ENCODE measurements around the gene SNTG2. TPM values are rescaled to one million over a fixed set of nuclear protein-coding genes. Genes with fewer than 3 reads are reported as not detected.

Gene SNTG2
- total and polyA plus RNA-seq, 10 of the 15 experiments (the other 5 are each of a cell fraction or from before 2014, with no cell fraction given): not detected

DNA sequence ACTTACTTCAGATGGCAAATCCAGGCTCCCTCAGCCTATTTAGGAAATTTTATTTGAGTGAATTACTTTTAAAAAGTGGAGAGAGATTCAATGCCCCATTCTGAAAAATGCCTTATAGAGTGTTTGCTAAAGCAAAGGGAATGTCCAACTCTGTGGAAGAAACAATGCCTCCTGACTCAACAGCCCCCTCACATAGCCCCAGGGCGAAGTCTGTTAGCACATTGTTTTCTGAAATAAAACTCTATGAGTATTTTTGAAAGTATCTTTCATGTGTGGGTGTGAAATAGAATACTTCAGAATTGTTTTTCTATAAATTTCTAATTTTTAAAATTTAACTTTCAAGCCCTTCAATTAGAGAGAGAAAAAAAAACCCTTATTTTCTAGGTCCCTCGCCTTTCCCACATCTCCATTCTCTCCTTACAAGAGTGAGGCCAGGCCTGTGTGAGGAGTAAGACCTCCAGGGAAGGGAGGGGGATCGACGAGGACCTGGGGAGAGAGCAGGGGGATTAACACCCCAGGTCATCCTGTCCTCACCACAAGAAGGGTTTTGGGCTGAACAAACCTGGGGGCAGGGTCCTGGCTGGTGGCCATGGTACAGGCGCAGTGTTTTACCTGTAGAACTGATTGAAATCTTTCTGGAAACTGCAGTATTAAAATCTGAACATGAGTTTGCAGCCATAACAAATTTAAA, 141.4 kb downstream of the SNTG2 start:
- ATAC-seq (no peak), FAIRE-seq (no peak), DNase-seq (ENCODE audit: low read depth, low spot score) (no peak)
- WGBS (ENCODE audit: insufficient coverage, insufficient replicate concordance, low lambda C conversion rate, missing lambda C conversion rate): 0% methylated on average over 5 of the region's 5 CpGs
- TF ChIP-seq NFYA (IDR thresholded peaks at IDR 0.05; ENCODE audit: borderline replicate concordance, low read depth, low read length) (no peak), STAT1 (conservative IDR thresholded peaks at IDR 0.05) (no peak), DPF2 (IDR thresholded peaks at IDR 0.05) (no peak), CREB1 (IDR thresholded peaks at IDR 0.05; ENCODE audit: low read depth) (no peak), ZBTB4 (CRISPR knock-in tag; IDR thresholded peaks at IDR 0.05) (no peak), TCF7 (IDR thresholded peaks at IDR 0.05; ENCODE audit: borderline replicate concordance) (no peak), RELA (IDR thresholded peaks at IDR 0.05; ENCODE audit: borderline replicate concordance, partially characterized antibody) (no peak), JUND (IDR thresholded peaks at IDR 0.05; ENCODE audit: low read depth, low read length) (no peak), KDM1A (IDR thresholded peaks at IDR 0.05; ENCODE audit: borderline replicate concordance) (no peak), IKZF1 (conservative IDR thresholded peaks at IDR 0.05) (no peak), CHD2 (IDR thresholded peaks at IDR 0.05; ENCODE audit: borderline replicate concordance, low read depth, low read length) (no peak), MEF2A (IDR thresholded peaks at IDR 0.05; ENCODE audit: insufficient read depth, low read depth, low read length) (no peak), ZNF622 (IDR thresholded peaks at IDR 0.05) (no peak), CTCF (IDR thresholded peaks at IDR 0.05 in 2 of 3, conservative IDR thresholded peaks at IDR 0.05 in 1 of 3; ENCODE audit: control insufficient read depth in 2 of 3, extremely low read depth in 1 of 3, insufficient read depth in 1 of 3, low read depth in 3 of 3, low read length in 3 of 3) (no peak), ESRRA (IDR thresholded peaks at IDR 0.05; ENCODE audit: low read length) (no peak), RAD21 (IDR thresholded peaks at IDR 0.05; ENCODE audit: insufficient read depth, low read depth, low read length) (no peak), FOS (IDR thresholded peaks at IDR 0.05; ENCODE audit: borderline replicate concordance, extremely low read depth, insufficient read length) (no peak), BACH1 (IDR thresholded peaks at IDR 0.05; ENCODE audit: borderline replicate concordance) (no peak), YY1 (IDR thresholded peaks at IDR 0.05; ENCODE audit: low read depth, low read length) (no peak)
- TF ChIP-seq, protein P1, sequence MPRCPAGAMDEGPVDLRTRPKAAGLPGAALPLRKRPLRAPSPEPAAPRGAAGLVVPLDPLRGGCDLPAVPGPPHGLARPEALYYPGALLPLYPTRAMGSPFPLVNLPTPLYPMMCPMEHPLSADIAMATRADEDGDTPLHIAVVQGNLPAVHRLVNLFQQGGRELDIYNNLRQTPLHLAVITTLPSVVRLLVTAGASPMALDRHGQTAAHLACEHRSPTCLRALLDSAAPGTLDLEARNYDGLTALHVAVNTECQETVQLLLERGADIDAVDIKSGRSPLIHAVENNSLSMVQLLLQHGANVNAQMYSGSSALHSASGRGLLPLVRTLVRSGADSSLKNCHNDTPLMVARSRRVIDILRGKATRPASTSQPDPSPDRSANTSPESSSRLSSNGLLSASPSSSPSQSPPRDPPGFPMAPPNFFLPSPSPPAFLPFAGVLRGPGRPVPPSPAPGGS (IDR thresholded peaks at IDR 0.05; ENCODE audit: borderline replicate concordance, insufficient read depth, low read depth, low read length, poor library complexity, severe bottlenecking): no peak
- RAD21 ChIA-PET (ENCODE audit: unreplicated experiment): no interaction called here
- H3K9me3 ChIP-seq (replicated peaks; ENCODE audit: control insufficient read depth, insufficient read depth, low read length): no peaks in the 10 kb centered on the region
- SMC1A ChIA-PET (ENCODE audit: uncharacterized antibody, unreplicated experiment): no interaction called here
- no peaks in the 10 kb centered on the region for H3K27me3 ChIP-seq (replicated peaks in 1 of 2; ENCODE audit: control insufficient read depth in 2 of 2, insufficient read depth in 2 of 2, low read length in 1 of 2)
- H3K4me3 ChIP-seq: no peak overlapping the region
- no peaks in the 10 kb centered on the region for H3K4me1 ChIP-seq (ENCODE audit: control insufficient read depth, insufficient read depth, low read length)
- H2AFZ ChIP-seq (ENCODE audit: control insufficient read depth, low read depth, low read length): no peak overlapping the region
- no TSS peak for BruUV-seq (replicated peaks)
- no peak overlapping the region for H3K27ac ChIP-seq (ENCODE audit: control insufficient read depth, insufficient read depth)
- H3K9ac ChIP-seq (ENCODE audit: control insufficient read depth, insufficient read depth, low read length): no peak overlapping the region
- in situ Hi-C loops (cut with MboI) (no loop called here), intact Hi-C loops (cut with micrococcal nuclease; ENCODE audit: unreplicated experiment) (no loop called here)
- POLR2A ChIA-PET: no interaction called here
- no peaks in the 10 kb centered on the region for H3K79me2 ChIP-seq (ENCODE audit: control insufficient read depth, insufficient read depth, low read length)
- no peak overlapping the region for H3K4me2 ChIP-seq (ENCODE audit: control insufficient read depth, insufficient read depth)
- H3K36me3 ChIP-seq (ENCODE audit: control insufficient read depth in 2 of 2, insufficient read depth in 2 of 2, low read length in 1 of 2): no peaks in the 10 kb centered on the region
- no peaks in the 10 kb centered on the region for H4K20me1 ChIP-seq (ENCODE audit: control insufficient read depth, insufficient read depth)
- CTCF ChIA-PET: no interaction called here
